A549 (cell line): ENCODE data around the gene KRTAP10-2. TPM values are rescaled to one million over a fixed set of nuclear protein-coding genes. Genes with fewer than 3 reads are reported as not detected.

Experiments
- ATAC-seq, 2 experiments: fragments of 200-7000 bp in 1 of 2; fragments of >200 bp in 1 of 2; cut with Nextera tagmentation in 1 of 2; cut with Tn5 transposase in 1 of 2; 3 replicates each; pipeline versions ENCODE4 v1.8.0 to v1.9.1; 2018 to 2020; ENCODE audit warnings: mild to moderate bottlenecking in 1 of 2, moderate library complexity in 1 of 2
- CTCF ChIA-PET: fragments of 300-600 bp; sonication (Branson Sonifier 250); formaldehyde crosslinking; extraction: SDS; loops from one replicate; lab custom pipeline; 2021; ENCODE audit warnings: antibody characterized with exemption, inconsistent platforms; lab: Yijun Ruan, JAX
- POLR2A ChIA-PET: fragments of 350-600 bp; formaldehyde crosslinking; extraction: SDS; loops from one replicate; lab custom pipeline; 2021; ENCODE audit warnings: antibody characterized with exemption, inconsistent platforms; lab: Yijun Ruan, JAX
- DNase-seq, 2 experiments: peaks; one replicate each; pipeline versions ENCODE4 v3.0.0 to v3.0.0-alpha.2; 2011 to 2016; ENCODE audit warnings: low read depth in 1 of 2, low spot score in 1 of 2
- FAIRE-seq: peaks from 2 replicates; lab custom pipeline; 2011; peaks lifted over from hg19 to GRCh38; lab: Jason Lieb, UNC
- H3K27ac ChIP-seq, 2 experiments: fragments of >200 bp; sonication (Bioruptor Twin); formaldehyde crosslinking; 3 replicates each; pipeline ENCODE4 v1.5.1; 2016 to 2017
- H3K4me1 ChIP-seq: fragments of >200 bp; sonication (Bioruptor Twin); formaldehyde crosslinking; 3 replicates; pipeline ENCODE4 v1.6.1; 2016
- H3K4me2 ChIP-seq: fragments of >200 bp; sonication (Bioruptor Twin); formaldehyde crosslinking; 3 replicates; pipeline ENCODE4 v1.6.1; 2016
- H3K4me3 ChIP-seq: fragments of >200 bp; sonication (Bioruptor Twin); formaldehyde crosslinking; 3 replicates; pipeline ENCODE4 v1.5.1; 2016
- H3K9me3 ChIP-seq: fragments of >200 bp; sonication (Bioruptor Twin); formaldehyde crosslinking; 3 replicates; pipeline ENCODE4 v1.6.1; 2016
- CBX8 ChIP-seq: fragments of 200-600 bp; sonication (generic); IDR thresholded peaks from 2 replicates; pipeline ENCODE4 v1.6.1; 2016
- CEBPB ChIP-seq, 2 experiments: fragments of >200 bp in 1 of 2; sonication (Bioruptor Twin) in 1 of 2; formaldehyde crosslinking in 1 of 2; IDR thresholded peaks; 2 replicates each; pipeline ENCODE4 v1.6.1; 2012 to 2016
- EHF ChIP-seq: fragments of 250-450 bp; sonication (Bioruptor Pico); IDR thresholded peaks from 2 replicates; pipeline ENCODE4 v1.5.0; 2020; ENCODE audit warnings: mild to moderate bottlenecking
- FOSL2 ChIP-seq, 2 experiments: fragments of 450-650 bp in 1 of 2; fragments of >200 bp in 1 of 2; sonication (Bioruptor Twin) in 1 of 2; formaldehyde crosslinking; IDR thresholded peaks; 2 replicates each; pipeline versions ENCODE4 v1.5.0 to v1.6.1; 2016 to 2020; ENCODE audit warnings: mild to moderate bottlenecking in 1 of 2, moderate library complexity in 1 of 2
- FOXS1 ChIP-seq: fragments of 250-450 bp; sonication (Bioruptor Pico); IDR thresholded peaks from 2 replicates; pipeline ENCODE4 v1.5.0; 2020; ENCODE audit warnings: mild to moderate bottlenecking, moderate library complexity
- HEYL ChIP-seq: fragments of 250-450 bp; sonication (Bioruptor Pico); IDR thresholded peaks from 2 replicates; pipeline ENCODE4 v1.8.0; 2021; ENCODE audit warnings: mild to moderate bottlenecking, moderate library complexity
- RARB ChIP-seq: fragments of 250-450 bp; sonication (Bioruptor Pico); IDR thresholded peaks from 2 replicates; pipeline ENCODE4 v1.8.0; 2021; ENCODE audit warnings: mild to moderate bottlenecking, moderate library complexity
- RFX5 ChIP-seq: fragments of 450-650 bp; IDR thresholded peaks from 2 replicates; pipeline ENCODE4 v1.7.1; 2014; ENCODE audit warnings: antibody characterized with exemption, mild to moderate bottlenecking, moderate library complexity
- RNF2 ChIP-seq: fragments of 200-600 bp; sonication (generic); IDR thresholded peaks from 2 replicates; pipeline ENCODE4 v1.6.1; 2016; ENCODE audit warnings: low read depth, mild to moderate bottlenecking, antibody characterized with exemption, moderate library complexity, borderline replicate concordance
- SMC3 ChIP-seq: fragments of >200 bp; sonication (Bioruptor Twin); formaldehyde crosslinking; IDR thresholded peaks from 3 replicates; pipeline ENCODE4 v1.6.1; 2018; ENCODE audit warnings: inconsistent platforms
- SREBF2 ChIP-seq: fragments of 450-650 bp; IDR thresholded peaks from 2 replicates; pipeline ENCODE4 v1.6.1; 2014; ENCODE audit warnings: mild to moderate bottlenecking, moderate library complexity
- TP53 ChIP-seq: fragments of 250-450 bp; sonication (Bioruptor Pico); IDR thresholded peaks from 2 replicates; pipeline ENCODE4 v1.5.0; 2021; ENCODE audit warnings: mild to moderate bottlenecking, moderate library complexity
- WGBS: methylation state at CpG from one replicate; pipeline ENCODE4 v1.1.6; 2017; ENCODE audit errors: missing lambda C conversion rate; 5-methylcytosine and 5-hydroxymethylcytosine counted together
- polyA plus RNA-seq, 4 experiments: library from polyadenylated mRNA; depleted of rRNA in 3 of 4; stranded (reverse); fragments of >200 nt; fragmentation: RNase III in 1 of 4; extraction: RNeasy Plus Mini Kit Qiagen cat#74134 plus additional on column Dnase treatment in 1 of 4; gene quantifications; 2 replicates in 3 of 4; 3 replicates in 1 of 4; pipeline ENCODE4 v1.2.3, GENCODE V29; 2011 to 2017
- TF ChIP-seq, protein P1 (sequence below): IDR thresholded peaks from 2 replicates; pipeline ENCODE4 v1.6.1; 2012
- TF ChIP-seq, protein P2 (sequence below): fragments of 200-600 bp; sonication (generic); IDR thresholded peaks from 2 replicates; pipeline ENCODE4 v1.6.1; 2016; ENCODE audit warnings: antibody characterized with exemption, mild to moderate bottlenecking, moderate library complexity
- TF ChIP-seq, protein P3 (sequence below): fragments of 150-350 bp; IDR thresholded peaks from 2 replicates; pipeline ENCODE4 v1.6.1; 2014; ENCODE audit warnings: low read depth, mild to moderate bottlenecking, low read length

Gene KRTAP10-2
- polyA plus RNA-seq, 2 of the 4 experiments (the other 2 are of a cell fraction), result not detected

DNA sequence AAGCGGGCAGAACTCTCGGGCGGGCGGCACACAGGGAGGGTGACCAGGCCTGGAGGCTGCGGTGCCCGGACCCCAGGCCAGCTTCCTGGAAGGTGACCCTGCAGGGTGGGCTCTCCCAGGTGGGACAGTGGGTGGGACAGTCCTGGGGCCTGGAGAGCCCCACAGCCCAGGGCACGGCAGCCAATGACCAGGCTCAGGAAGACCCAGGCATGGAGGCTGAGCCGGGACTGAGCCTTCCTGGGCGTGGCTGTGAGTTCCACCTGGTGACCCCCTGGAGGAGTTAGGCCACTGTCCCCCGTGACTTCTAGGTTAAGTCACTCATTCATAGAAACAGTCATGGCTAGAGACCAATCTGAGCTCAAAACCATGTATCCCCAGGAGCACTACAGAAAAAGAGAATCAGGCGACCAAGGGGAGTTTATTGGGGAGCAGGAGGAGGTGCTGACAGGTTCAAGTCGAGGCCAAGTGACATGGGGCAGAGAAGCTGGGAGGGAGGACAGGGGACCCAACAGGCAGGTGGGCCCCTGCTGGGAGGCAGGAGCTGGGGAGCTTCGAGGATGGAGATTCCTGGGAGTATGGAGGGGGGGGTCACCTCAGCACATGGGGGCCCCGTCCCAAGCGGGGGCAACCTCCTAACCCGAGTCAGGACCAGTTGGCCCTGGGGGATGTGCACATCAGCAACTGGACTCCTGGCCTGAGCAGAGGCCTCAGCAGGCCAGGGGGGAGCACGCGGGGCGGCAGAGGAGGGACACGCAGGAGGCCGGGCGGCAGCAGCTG is 27.9 kb upstream of the KRTAP10-2 start:
- Histone ChIP-seq H3K4me1 (no peaks in the 10 kb centered on the region), H3K4me3 (no peak overlapping the region), H3K9me3 (peaks cover 20% of the 10 kb centered on the region), H3K4me2 (no peak overlapping the region), H3K27ac (no peak overlapping the region)
- TF ChIP-seq TP53 (CRISPR knock-in tag) (no peak), CEBPB (IDR thresholded peaks at IDR 0.05) (no peak), HEYL (CRISPR knock-in tag) (no peak), FOSL2 (IDR thresholded peaks at IDR 0.05) (no peak), FOSL2 (CRISPR knock-in tag; IDR thresholded peaks at IDR 0.05) (no peak), SMC3 (no peak), EHF (CRISPR knock-in tag) (no peak), FOXS1 (CRISPR knock-in tag) (no peak)
- 49% methylated on average over 4 of the region's 22 CpGs for WGBS
- FAIRE-seq (no peak), ATAC-seq (no peak), DNase-seq (no peak)
- ChIA-PET POLR2A (no interaction called here), CTCF (interaction anchor here (1.3 to 2.1 kb wide), 3 partner anchors 9 to 163 kb away, joined by 3 to 6 read pairs (median 3); no protein-coding TSS in a partner anchor)

GRCh38 chr21:44578371-44579055 is 27.2 kb upstream of the KRTAP10-2 start:
- Histone ChIP-seq H3K4me2 (no peak overlapping the region), H3K4me1 (no peaks in the 10 kb centered on the region), H3K9me3 (peaks cover 20% of the 10 kb centered on the region)
- FAIRE-seq, result no peak
- no peak for TF ChIP-seq SREBF2
- TF ChIP-seq CBX8, result no peak
- no peak for TF ChIP-seq SMC3
- TF ChIP-seq, protein P1, sequence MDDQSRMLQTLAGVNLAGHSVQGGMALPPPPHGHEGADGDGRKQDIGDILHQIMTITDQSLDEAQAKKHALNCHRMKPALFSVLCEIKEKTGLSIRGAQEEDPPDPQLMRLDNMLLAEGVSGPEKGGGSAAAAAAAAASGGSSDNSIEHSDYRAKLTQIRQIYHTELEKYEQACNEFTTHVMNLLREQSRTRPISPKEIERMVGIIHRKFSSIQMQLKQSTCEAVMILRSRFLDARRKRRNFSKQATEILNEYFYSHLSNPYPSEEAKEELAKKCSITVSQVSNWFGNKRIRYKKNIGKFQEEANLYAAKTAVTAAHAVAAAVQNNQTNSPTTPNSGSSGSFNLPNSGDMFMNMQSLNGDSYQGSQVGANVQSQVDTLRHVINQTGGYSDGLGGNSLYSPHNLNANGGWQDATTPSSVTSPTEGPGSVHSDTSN, result no peak
- no peak for TF ChIP-seq RNF2
- TF ChIP-seq, protein P2, sequence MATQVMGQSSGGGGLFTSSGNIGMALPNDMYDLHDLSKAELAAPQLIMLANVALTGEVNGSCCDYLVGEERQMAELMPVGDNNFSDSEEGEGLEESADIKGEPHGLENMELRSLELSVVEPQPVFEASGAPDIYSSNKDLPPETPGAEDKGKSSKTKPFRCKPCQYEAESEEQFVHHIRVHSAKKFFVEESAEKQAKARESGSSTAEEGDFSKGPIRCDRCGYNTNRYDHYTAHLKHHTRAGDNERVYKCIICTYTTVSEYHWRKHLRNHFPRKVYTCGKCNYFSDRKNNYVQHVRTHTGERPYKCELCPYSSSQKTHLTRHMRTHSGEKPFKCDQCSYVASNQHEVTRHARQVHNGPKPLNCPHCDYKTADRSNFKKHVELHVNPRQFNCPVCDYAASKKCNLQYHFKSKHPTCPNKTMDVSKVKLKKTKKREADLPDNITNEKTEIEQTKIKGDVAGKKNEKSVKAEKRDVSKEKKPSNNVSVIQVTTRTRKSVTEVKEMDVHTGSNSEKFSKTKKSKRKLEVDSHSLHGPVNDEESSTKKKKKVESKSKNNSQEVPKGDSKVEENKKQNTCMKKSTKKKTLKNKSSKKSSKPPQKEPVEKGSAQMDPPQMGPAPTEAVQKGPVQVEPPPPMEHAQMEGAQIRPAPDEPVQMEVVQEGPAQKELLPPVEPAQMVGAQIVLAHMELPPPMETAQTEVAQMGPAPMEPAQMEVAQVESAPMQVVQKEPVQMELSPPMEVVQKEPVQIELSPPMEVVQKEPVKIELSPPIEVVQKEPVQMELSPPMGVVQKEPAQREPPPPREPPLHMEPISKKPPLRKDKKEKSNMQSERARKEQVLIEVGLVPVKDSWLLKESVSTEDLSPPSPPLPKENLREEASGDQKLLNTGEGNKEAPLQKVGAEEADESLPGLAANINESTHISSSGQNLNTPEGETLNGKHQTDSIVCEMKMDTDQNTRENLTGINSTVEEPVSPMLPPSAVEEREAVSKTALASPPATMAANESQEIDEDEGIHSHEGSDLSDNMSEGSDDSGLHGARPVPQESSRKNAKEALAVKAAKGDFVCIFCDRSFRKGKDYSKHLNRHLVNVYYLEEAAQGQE, result no peak
- TF ChIP-seq RARB (CRISPR knock-in tag), result no peak
- TF ChIP-seq RFX5, result no peak
- TF ChIP-seq, protein P3, sequence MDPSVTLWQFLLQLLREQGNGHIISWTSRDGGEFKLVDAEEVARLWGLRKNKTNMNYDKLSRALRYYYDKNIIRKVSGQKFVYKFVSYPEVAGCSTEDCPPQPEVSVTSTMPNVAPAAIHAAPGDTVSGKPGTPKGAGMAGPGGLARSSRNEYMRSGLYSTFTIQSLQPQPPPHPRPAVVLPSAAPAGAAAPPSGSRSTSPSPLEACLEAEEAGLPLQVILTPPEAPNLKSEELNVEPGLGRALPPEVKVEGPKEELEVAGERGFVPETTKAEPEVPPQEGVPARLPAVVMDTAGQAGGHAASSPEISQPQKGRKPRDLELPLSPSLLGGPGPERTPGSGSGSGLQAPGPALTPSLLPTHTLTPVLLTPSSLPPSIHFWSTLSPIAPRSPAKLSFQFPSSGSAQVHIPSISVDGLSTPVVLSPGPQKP, result no peak
- TF ChIP-seq, all 56 proteins: peak for 0
- DNase-seq, result no peak
- POLR2A ChIA-PET, result no interaction called here
- no peak overlapping the region for H3K27ac ChIP-seq
- H3K4me3 ChIP-seq, result no peak overlapping the region
- CTCF ChIA-PET, result interaction anchor here (1.3 kb wide), 1 partner anchor 47 kb away, joined by 3 read pairs; no protein-coding TSS in a partner anchor
- ATAC-seq, result no peak
- WGBS, result 63% methylated on average over 12 of the region's 17 CpGs
